CD4-positive, alpha-beta T cell treated with Interleukin-17A for 1 hour (primary cell): ENCODE data around the gene DYNAP.
A peak's percentile ranks its signal among the peaks of the same experiment; 100 is the strongest.

Experiments
- DNase-seq: peaks from one replicate; pipeline ENCODE4 v3.0.0-alpha.2; 2020

Gene DYNAP, protein sequence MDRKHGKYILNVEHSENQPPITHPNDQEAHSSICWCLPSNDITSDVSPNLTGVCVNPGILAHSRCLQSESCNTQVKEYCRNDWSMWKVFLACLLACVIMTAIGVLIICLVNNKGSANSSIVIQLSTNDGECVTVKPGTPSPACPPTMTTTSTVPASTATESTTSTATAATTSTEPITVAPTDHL

GRCh38 chr18:54590945-54591344, at the start of gene DYNAP:
Gene DYNAP, plus strand, starts transcription at chr18:54591245. Its CDS starts 38 bp downstream, at chr18:54591283.
- DNase-seq: no peak

GRCh38 chr18:54551590-54551989, 39.5 kb upstream of the DYNAP start:
- DNase-seq: no peak

GRCh38 chr18:54555286-54555685, 35.8 kb upstream of the DYNAP start:
- DNase-seq: no peak

DNA sequence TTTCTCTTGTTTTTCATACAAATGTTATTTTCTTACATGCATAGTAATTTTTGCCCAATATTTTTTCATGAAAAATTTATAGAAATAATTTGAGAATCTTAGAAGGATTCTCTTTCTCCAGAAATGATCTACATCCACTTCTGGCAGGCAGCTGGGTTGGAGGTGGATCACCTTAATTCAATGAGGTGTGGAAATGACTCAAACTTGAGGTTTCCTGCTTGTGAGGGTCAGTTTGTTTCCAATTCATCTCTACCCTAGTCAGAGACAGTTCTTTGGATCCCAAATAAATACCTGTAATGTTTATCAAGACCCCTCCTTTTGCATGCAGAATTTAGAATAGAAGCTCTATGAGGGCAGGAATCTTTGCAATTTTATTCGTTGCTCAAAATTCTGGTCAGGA, 35.0 kb upstream of the DYNAP start:
- DNase-seq: no peak

GRCh38 chr18:54557958-54558357, 33.1 kb upstream of the DYNAP start:
- no peak for DNase-seq

DNA sequence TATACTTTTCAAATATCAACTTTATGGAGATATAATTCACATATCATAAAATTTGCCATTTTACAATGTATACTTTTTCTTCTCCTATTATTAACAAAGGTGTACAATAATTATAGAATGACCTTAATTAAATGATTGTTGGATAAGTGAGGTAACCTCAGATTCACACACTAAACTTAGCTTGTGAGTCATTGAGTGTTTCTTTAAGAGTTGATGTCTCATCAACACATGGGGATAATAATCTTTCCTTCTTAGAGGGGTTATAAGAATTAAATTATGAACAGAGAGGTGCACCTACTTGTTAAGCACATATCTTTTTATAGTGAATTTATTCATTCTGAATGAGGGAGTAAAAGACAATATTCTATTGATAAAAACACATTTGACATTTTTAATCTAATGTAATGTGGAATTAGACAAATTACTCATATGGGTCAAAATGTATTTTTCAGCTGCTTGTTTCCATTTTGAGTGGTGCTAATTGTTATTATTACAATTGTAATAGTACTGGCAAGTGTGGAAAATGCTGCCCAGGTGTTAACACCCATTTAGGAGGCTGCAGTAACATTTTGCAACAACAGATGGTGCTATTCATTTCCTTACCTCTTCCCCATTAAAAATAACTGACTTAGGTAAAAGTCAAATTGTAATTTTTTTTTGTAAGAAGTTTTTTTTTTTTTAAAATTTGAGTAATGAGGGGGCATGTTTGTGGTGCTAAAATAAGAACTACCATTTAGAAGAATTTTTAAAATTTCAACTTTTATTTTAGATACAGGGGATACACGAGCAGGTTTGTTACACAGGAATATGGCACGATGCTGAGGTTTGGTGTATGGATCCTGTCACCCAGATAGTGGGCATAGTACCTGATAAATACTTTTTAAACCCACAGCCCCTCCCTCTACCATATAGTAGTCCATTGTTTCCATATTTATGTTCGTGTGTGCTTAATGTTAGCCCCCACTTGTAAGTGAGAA, 32.1 kb upstream of the DYNAP start:
- DNase-seq: peak; percentile 12

DNA sequence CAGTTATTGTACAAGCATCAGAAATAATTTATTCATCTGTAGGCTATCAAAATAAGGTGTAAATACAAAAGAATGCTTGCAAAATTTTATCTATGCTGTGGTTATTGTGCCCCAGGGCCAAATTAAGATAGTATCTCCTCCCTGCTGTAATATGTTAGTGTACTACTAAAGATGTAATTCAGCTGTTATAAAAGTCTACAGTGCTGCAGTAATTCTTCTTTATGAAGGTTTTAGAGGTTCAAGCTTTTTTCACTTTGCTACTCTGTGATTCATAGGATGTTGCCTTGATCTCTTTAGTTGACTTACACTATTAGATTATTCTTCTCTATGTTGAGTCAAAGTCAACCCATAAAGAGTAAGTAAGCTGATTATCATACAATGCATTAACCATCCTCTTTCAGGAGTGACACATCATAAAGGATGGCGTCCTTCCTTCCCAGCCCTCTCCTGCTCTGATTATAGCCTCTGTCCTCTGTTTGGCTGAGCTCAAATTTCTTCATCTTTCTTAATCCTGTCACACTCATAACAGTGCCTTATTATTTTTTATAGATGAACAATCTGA, 29.3 kb upstream of the DYNAP start:
- no peak for DNase-seq

DNA sequence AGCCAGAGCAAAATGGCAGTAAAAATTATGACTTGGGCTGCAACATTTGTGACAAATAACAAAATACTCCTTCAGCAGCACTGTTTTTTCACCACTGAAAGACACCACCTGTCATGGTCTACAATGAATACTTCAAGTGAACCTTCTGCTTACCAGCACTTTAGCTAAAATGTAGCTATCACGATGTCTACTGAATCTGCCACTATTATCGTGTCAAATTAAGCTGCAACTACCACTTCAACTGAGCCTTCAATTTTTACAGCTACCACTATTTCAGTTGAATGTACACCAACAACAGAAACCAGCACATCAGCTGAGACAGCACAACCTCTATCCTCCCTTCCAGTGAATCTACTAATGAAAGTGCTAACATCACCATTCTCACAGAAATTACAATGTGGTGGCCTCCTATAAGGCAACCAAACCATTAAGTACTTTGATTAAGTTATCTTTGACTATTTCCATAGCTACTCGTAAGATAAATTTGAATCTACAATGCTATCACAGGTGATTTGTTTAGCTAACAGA, 10.8 kb upstream of the DYNAP start:
- no peak for DNase-seq

DNA sequence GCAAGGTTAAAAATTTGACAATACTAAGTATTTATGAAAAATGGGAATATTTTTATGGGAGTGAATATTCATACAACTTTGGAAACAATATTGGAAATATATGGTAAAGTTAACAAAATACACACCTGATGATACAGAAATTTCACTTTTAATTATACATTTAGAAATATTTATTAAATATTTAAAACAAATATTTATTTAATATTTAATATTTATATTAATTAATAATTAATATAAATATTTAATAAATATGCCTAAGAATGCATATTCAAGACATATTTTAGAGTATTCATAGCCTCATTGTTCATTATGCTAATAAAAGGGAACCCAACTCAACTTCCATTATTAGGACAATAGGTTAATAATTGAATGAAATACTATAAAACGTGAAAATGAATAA, 7.0 kb upstream of the DYNAP start:
- DNase-seq: no peak

- DNase-seq: no peak
Measured at GRCh38 chr18:54585743-54586142, 5.3 kb upstream of the DYNAP start.

- no peak for DNase-seq
Measured at GRCh38 chr18:54604211-54604610, 13.2 kb downstream of the DYNAP start.

GRCh38 chr18:54606835-54607212, 15.8 kb downstream of the DYNAP start:
- DNase-seq: no peak

DNA sequence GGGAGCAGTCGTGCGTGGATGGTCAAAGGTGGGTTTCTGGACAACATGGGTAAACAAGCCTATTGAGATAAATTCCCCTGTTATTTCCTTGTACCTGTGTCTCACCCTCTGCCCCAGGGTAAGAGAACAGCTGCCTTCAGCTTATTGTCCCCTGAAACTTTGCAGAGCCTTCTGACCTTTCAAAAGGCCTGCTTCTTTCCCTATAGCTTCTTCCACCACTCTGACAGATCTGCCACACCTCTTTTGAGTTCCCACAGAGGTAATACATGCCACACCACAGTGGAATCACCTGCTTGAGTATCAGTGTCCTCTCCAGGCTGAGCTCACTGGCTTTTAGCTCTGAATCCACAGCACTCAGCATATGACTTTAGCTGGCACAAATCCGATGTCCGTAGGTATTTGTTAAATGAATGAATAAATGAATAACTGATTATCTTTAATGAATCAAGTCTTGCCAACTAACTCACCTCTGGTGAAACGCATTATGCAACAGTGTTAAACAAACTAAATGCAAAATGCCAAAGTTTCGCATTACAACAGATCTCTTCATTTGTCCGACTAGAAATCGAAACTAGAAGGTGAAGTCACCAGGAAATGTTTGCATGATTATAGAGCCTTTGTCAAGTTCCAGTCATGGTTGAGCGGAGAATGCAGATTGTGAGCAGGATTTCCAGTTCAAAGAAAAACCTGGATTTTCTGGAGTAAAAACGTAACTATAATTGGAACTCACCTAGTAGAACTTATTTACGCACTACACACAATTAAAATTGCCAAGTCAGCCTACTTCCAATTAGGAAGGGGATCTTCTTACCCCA, 16.4 kb downstream of the DYNAP start:
- no peak for DNase-seq

GRCh38 chr18:54608028-54608642, 17.1 kb downstream of the DYNAP start:
- DNase-seq: no peak

- no peak for DNase-seq
Measured at GRCh38 chr18:54611816-54612215, 20.8 kb downstream of the DYNAP start.

DNA sequence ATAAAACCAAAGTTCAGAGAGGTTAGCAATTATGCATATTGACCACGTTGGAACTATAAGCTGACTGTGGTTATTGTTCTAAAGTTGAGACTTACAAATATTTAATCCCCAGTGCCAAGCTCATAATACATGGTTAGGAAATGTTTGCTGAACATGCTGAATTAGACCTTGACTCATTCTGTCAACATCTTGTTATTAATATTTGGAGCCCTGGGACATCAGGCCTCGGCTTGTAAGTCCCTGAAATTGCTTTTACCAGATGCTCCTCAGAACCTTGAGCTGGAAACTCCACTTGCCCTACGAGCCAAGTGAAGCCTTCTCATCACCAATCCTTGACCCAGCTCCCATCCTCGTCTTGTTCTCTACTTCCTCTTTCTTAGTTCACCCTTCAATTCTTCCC, 21.2 kb downstream of the DYNAP start:
- DNase-seq: no peak

DNA sequence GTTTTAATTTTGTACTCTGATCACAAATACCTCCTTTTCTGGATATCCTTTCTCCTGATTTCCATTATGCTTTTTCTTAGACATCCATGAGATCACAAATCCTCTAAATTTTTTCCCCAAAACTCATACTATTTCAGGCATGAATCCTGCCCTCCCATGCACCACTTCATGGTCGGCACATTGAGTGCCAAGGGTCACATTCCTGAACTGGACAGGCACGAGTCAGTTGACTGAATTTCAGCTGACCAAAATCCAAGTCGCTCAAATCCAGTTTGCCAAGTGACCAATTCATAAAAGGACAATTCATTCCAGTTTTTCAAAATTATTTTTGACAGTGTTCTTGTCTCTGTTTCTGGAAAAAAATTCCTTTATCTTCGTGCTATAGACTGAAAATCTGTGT, 22.1 kb downstream of the DYNAP start:
- no peak for DNase-seq

DNA sequence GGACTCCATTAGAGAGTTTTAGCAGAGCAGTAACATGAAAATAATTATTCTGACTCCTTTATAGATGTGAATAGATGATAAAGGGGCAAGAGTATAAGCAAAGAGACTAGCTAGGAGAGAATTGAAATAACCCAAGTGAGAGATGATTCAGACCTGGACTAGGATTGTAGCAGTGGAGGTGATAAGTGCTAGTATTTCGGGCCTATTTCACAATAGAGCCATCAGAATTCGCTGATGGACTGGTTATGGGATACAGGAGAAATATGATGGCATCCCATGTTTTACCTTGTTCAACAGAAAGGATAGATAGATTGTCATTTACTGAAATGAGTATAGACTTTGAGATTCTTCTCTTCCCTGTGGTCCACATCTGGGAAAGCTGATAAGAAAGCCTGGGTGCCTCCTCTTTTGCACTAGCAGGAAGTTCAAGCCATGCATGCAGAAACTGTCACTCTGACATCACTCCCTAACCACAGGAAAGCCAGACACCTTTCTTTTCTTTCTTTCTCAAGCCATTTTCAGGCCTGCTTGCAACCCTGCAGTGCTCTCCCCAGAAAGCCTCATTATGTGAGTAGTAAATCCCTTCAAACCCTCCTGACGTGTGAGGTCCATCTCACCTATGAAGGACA, 25.3 kb downstream of the DYNAP start:
- no peak for DNase-seq

- DNase-seq: no peak
Measured at GRCh38 chr18:54622084-54622483, 31.0 kb downstream of the DYNAP start.

DNA sequence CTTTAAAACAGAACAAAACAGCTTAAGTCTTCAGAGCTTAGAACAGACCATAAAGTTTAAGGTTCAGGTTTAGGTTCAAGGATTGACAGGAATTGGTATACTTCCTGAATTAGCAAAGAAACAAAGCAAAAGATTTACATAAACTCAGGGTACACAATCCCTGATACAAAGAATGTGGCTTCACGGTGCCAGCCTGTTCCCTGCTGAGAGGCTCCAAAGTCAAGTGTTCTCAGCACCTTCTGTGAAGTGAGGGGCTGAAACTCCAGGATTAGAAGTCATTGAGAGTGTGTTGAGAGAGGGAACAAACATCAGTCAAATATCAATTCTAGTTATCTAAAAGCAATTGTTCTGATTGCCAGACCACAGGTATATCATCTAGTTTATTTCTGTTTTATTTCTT, 35.7 kb downstream of the DYNAP start:
- DNase-seq: no peak

DNA sequence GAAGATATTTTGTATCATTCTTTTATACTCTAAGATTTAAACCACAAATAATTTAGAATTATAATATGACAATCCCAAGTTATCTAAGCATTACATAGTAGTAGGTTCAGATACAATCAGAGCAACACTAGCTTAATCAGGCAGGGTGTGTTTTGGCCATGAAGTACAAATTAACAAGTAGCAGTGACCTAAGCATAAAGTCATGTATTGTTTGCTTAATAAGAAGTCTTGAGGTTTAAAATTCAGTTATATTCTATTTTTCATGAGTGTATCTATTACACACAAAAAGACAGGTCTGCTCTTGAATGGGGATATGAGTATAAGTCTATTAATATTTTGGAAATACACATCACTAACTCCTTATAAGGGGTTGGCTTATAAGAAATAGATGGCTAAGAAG, 39.9 kb downstream of the DYNAP start:
- DNase-seq: no peak

DNA sequence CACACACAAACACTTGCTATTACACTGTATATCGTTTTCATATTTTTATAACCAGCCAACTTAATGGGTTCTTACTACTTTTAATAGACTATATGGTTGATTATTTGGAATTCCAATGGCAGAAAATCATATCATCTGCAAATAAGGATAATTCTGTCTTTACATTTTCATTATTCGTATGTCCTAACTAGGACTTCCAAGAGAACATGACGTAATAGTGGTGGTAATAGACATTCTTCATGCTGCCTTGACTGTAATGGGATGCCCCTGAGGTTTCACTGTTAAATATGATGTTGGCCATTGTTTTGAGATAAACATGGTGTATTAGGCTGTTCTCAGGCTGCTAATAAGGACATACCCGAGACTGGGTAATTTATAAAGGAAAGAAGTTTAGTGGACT, 45.2 kb downstream of the DYNAP start:
- DNase-seq: no peak
